ENCODE data around the gene CDC42. TPM values are rescaled to one million over a fixed set of nuclear protein-coding genes. Genes with fewer than 3 reads are reported as not detected.

The CDC42 gene
- total and polyA plus RNA-seq, 2 of the 13 experiments (the other 11 are each of a cell fraction or from before 2014, with no cell fraction given), result 138 to 237 TPM

- no peak for FAIRE-seq
- CTCF ChIA-PET (ENCODE audit: low intra/inter-chr PET ratio, low total read pairs), result no interaction called here
Measured at GRCh38 chr1:22021061-22021460, 31.4 kb upstream of the CDC42 start.

GRCh38 chr1:22024485-22025367 is 27.8 kb upstream of the CDC42 start:
- Histone ChIP-seq H2AFZ (ENCODE audit: low read length) (peak overlapping the region; percentile 89), H3K9ac (ENCODE audit: insufficient read depth, low read depth, low read length) (peak overlapping the region; percentile 96), H3K4me3 (replicated peaks in 1 of 3; ENCODE audit: insufficient read depth in 1 of 3, low read depth in 2 of 3, low read length in 3 of 3) (peak overlapping the region; percentile 72 to 90 (median 87)), H3K27me3 (ENCODE audit: control insufficient read depth in 1 of 2, insufficient read depth in 2 of 2, low read length in 2 of 2) (no peaks in the 10 kb centered on the region; a peak in 1 of 5 replicates), H3K9me3 (ENCODE audit: low read length) (no peaks in the 10 kb centered on the region), H3K36me3 (replicated peaks in 1 of 2; ENCODE audit: control insufficient read depth in 1 of 2, insufficient read depth in 2 of 2, low read length in 2 of 2) (no peaks in the 10 kb centered on the region), H3K27ac (ENCODE audit: extremely low read length, insufficient read depth, low read length) (peak overlapping the region; percentile 94), H4K20me1 (ENCODE audit: insufficient read depth, low read length) (no peaks in the 10 kb centered on the region), H3K4me2 (ENCODE audit: low read depth, low read length) (peak overlapping the region; percentile 96), H3K79me2 (ENCODE audit: insufficient read depth, low read length) (peaks cover 5% of the 10 kb centered on the region), H3K4me1 (ENCODE audit: insufficient read depth, low read length) (peaks cover 34% of the 10 kb centered on the region)
- FAIRE-seq, result peak; percentile 15
- CTCF ChIA-PET (ENCODE audit: low intra/inter-chr PET ratio, low total read pairs), result no interaction called here
- 2% methylated on average over 19 of the region's 33 CpGs for WGBS (ENCODE audit: low lambda C conversion rate)
- peak; percentile 72 for DNase-seq (ENCODE audit: low spot score)
- BruUV-seq (replicated peaks), result TSS peak; percentile 83
- ATAC-seq, result peak; percentile 69
- intact Hi-C loops (cut with micrococcal nuclease; ENCODE audit: unreplicated experiment) (no loop called here), in situ Hi-C loops (cut with HindIII; ENCODE audit: extremely low pct_ligation_motif_present, low pct_unique_long_range_greater_than_20kb) (no loop called here)
- POLR2A ChIA-PET, result interaction anchor here (0.8 to 3.1 kb wide), 8 partner anchors 11 to 242 kb away, joined by 3 to 42 read pairs (median 6); partner anchors contain the start of genes CDC42 and USP48
- TF ChIP-seq STAT5B (CRISPR knock-in tag; IDR thresholded peaks at IDR 0.05) (no peak), SPEN (CRISPR knock-in tag; IDR thresholded peaks at IDR 0.05; ENCODE audit: low read depth) (no peak), ZNF629 (CRISPR knock-in tag; conservative IDR thresholded peaks at IDR 0.05) (peak; percentile 86), PHF21A (CRISPR knock-in tag; IDR thresholded peaks at IDR 0.05) (peak; percentile 14; the same call in 1 of the 2 replicates), RCOR2 (CRISPR knock-in tag; IDR thresholded peaks at IDR 0.05) (peak; percentile 38; the same call in 1 of the 2 replicates), BRD4 (CRISPR knock-in tag; IDR thresholded peaks at IDR 0.05) (0 out of 2 replicates have a peak, but pooled peaks have one; percentile 7), SAP130 (CRISPR knock-in tag; IDR thresholded peaks at IDR 0.05; ENCODE audit: low read depth) (0 out of 2 replicates have a peak, but pooled peaks have one; percentile 8), NR2F1 (CRISPR knock-in tag; IDR thresholded peaks at IDR 0.05) (no peak), ZSCAN29 (CRISPR knock-in tag; conservative IDR thresholded peaks at IDR 0.05) (peak; percentile 2; the same call in 1 of the 2 replicates), PAX8 (CRISPR knock-in tag; IDR thresholded peaks at IDR 0.05; ENCODE audit: borderline replicate concordance) (no peak), PITX1 (CRISPR knock-in tag; IDR thresholded peaks at IDR 0.05) (no peak), ZNF343 (CRISPR knock-in tag; IDR thresholded peaks at IDR 0.05) (no peak), ATF3 (CRISPR knock-in tag; IDR thresholded peaks at IDR 0.05) (no peak), RXRA (CRISPR knock-in tag; IDR thresholded peaks at IDR 0.05) (no peak; the same call in 1 of the 2 replicates), ZNF292 (CRISPR knock-in tag; IDR thresholded peaks at IDR 0.05; ENCODE audit: borderline replicate concordance, low read depth) (peak; percentile 58; the same call in 1 of the 2 replicates), ZNF232 (CRISPR knock-in tag; IDR thresholded peaks at IDR 0.05; ENCODE audit: borderline replicate concordance) (peak; percentile 77; the same call in 1 of the 2 replicates)

More at GRCh38 chr1:22021061-22021460, 31.4 kb upstream of the CDC42 start:
- no TSS peak for BruUV-seq (replicated peaks)
- POLR2A ChIA-PET, result no interaction called here
- WGBS (ENCODE audit: low lambda C conversion rate), result 64% methylated on average over 6 of the region's 6 CpGs
- intact Hi-C loops (cut with micrococcal nuclease; ENCODE audit: unreplicated experiment), result no loop called here
- no peak overlapping the region for H3K4me3 ChIP-seq (replicated peaks in 1 of 3; ENCODE audit: insufficient read depth in 1 of 3, low read depth in 2 of 3, low read length in 3 of 3)
- DNase-seq (ENCODE audit: low spot score), result no peak
- no peak overlapping the region for H3K27ac ChIP-seq (ENCODE audit: extremely low read length, insufficient read depth, low read length)
- peaks cover 30% of the 10 kb centered on the region for H3K4me1 ChIP-seq (ENCODE audit: insufficient read depth, low read length)
- in situ Hi-C loops (cut with HindIII; ENCODE audit: extremely low pct_ligation_motif_present, low pct_unique_long_range_greater_than_20kb), result no loop called here
- no peak overlapping the region for H3K4me2 ChIP-seq (ENCODE audit: low read depth, low read length)
- no peaks in the 10 kb centered on the region for H3K9me3 ChIP-seq (ENCODE audit: low read length)
- H4K20me1 ChIP-seq (ENCODE audit: insufficient read depth, low read length), result no peaks in the 10 kb centered on the region
- no peak for ATAC-seq
- no peak overlapping the region for H3K9ac ChIP-seq (ENCODE audit: insufficient read depth, low read depth, low read length)
- TF ChIP-seq NPAS2 (CRISPR knock-in tag; IDR thresholded peaks at IDR 0.05; ENCODE audit: borderline replicate concordance) (no peak), ZNF256 (CRISPR knock-in tag; conservative IDR thresholded peaks at IDR 0.05) (no peak), ZMYM2 (CRISPR knock-in tag; IDR thresholded peaks at IDR 0.05) (no peak), KLF15 (CRISPR knock-in tag; IDR thresholded peaks at IDR 0.05; ENCODE audit: borderline replicate concordance) (no peak)
- no peaks in the 10 kb centered on the region for H3K36me3 ChIP-seq (replicated peaks in 1 of 2; ENCODE audit: control insufficient read depth in 1 of 2, insufficient read depth in 2 of 2, low read length in 2 of 2)
- no peak overlapping the region for H2AFZ ChIP-seq (ENCODE audit: low read length)
- no peaks in the 10 kb centered on the region; a peak in 1 of 5 replicates for H3K27me3 ChIP-seq (ENCODE audit: control insufficient read depth in 1 of 2, insufficient read depth in 2 of 2, low read length in 2 of 2)
- H3K79me2 ChIP-seq (ENCODE audit: insufficient read depth, low read length), result no peaks in the 10 kb centered on the region

Data from HepG2 (cell line).